SKM-1 treated with dmso at 0.1 percent for 144 hours (cell line): Measurements from ENCODE around the gene DBNDD1.
A peak's percentile ranks its signal among the peaks of the same experiment; 100 is the strongest.

Source experiments
- DNase-seq: peaks from one replicate; lab custom pipeline; 2025; ENCODE audit not compliant: unreplicated experiment; lab: John Stamatoyannopoulos, UW

DBNDD1 gene

GRCh38 chr16:90037276-90037675 lies 18.0 kb upstream of the DBNDD1 start:
- no peak for DNase-seq

GRCh38 chr16:90035902-90036301 lies 16.6 kb upstream of the DBNDD1 start:
- no peak for DNase-seq

DNA sequence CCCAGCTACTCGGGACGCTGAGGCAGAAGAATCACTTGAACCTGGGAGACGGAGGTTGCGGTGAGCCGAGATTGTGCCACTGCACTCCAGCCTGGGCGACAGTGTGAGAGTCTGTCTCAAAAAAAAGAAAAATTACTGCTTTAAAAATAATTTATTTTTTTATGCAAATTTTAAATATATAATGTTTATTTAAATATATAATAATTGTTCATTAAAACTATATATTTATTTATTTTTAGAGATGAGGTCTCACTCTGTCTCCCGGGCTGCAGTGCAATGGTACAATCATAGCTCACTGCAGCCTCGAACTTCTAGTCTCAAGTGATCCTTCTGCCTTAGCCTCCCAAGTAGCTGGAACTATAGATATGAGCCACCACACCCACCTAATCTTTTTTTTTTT lies 15.2 kb upstream of the DBNDD1 start:
- DNase-seq = no peak

GRCh38 chr16:90033387-90033786 lies 14.1 kb upstream of the DBNDD1 start:
- no peak for DNase-seq

GRCh38 chr16:90032674-90033331 lies 13.5 kb upstream of the DBNDD1 start:
- no peak for DNase-seq

- DNase-seq = no peak
Measured at GRCh38 chr16:90031931-90032673, 12.8 kb upstream of the DBNDD1 start.

- DNase-seq = no peak
Measured at GRCh38 chr16:90031186-90031930, 12.1 kb upstream of the DBNDD1 start.

GRCh38 chr16:90028985-90029384 lies 9.7 kb upstream of the DBNDD1 start:
- DNase-seq = no peak

- DNase-seq = no peak
Measured at GRCh38 chr16:90027611-90028010, 8.4 kb upstream of the DBNDD1 start.

- DNase-seq = no peak
Measured at GRCh38 chr16:90026135-90026534, 6.9 kb upstream of the DBNDD1 start.

DNA sequence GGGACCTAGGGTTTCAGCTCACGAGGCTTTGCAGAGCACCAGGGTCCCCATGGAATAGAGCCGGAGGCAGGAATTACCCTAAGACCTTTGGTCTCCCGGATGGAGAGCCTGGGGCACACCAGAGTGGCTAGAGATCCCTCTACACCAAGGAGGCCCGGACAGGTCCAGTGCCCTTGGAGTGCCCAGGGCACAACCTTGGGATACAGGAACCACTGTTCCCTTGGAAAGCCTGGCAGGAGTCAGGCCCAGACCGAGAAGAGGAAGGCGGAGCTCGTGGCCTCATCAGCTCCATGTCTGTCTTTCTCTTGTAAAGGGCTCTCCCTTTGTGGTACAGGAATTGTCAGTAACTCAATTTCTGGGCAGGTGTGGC lies 3.8 kb upstream of the DBNDD1 start:
- no peak for DNase-seq

GRCh38 chr16:90022209-90023077 lies 3.2 kb upstream of the DBNDD1 start:
- DNase-seq = peak; percentile 73

GRCh38 chr16:90020838-90021382 lies 1.7 kb upstream of the DBNDD1 start:
- DNase-seq = no peak

DNA sequence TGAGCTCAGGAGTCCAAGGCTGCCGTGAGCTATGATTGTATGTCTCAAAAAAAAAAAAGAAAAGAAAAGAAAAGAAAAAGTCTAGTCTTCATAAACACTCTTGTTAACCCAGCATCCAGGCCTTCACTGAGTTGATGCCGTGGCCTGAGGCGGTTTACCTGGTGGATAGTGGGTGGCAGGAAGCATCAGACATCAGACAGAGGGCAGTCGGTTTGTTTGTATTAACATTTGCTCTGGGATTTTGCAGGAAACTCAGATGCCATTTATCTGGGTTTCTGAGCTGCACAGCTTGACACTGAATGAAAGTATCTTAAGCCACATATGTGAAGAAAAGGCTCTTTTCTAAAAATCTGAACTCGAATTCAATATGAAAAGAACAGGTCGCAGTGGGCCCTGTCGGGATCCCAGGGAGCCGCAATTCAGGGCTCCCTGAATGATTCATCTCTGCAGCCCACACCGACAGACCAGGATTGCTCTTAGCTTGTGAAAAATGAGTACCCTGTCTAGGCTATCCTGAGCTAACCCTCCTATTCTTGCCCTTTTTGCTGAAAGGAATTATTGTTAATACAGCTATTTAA lies 1.1 kb upstream of the DBNDD1 start:
- DNase-seq = no peak

DNA sequence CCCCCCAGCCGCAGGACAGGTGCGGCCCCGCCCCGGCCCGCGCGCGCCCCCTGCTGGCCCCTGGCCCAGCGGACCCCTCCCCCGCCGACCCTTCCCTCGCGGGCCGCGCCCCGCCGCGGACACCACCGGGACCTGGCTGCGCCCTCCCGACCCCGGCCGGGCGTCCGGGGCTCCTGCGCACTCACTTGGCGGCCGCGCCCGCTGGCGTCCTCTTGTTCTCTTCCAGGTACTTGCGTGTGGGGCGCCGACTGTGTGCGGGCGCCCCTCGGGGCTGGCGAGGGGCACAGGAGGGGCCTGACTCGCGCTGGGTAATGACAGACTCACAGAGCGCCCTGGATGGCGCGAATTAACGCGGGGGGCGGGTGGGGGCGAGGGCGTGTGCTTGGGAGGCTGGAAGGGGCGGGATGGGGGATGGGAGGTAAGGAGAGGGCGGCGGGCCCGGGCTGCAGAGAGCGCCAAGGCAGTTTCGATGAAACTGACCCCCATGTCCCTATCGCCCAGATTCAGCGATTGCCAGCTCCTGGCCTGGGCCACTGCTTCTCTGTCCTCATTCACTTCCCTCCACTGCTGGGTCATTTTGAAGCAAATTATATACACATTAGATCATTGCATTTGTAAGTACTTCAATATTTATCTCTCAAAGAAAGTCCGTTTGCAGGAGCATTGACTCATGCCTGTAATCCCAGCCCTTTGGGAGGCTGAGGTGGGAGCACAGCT lies 445 bp upstream of the DBNDD1 start:
- no peak for DNase-seq

DNA sequence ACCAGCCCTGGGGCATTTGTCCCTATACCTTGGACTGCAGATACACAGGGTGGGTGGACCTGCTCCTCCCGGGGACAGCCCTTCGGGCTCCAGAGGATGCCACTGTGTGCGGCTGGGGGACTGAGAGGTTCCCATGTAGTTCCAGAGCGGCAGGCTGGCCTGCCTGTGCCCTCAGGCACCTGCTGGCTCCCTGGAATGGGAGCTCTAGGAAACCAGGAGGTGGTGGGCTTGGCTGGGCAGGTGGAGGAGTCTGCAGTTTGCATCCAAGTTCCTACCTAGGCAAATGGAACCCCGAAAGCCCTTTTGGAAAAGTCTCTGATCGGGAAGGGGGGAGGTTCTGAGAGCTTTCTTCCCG lies 982 bp downstream of the DBNDD1 start:
- DNase-seq = no peak

DNA sequence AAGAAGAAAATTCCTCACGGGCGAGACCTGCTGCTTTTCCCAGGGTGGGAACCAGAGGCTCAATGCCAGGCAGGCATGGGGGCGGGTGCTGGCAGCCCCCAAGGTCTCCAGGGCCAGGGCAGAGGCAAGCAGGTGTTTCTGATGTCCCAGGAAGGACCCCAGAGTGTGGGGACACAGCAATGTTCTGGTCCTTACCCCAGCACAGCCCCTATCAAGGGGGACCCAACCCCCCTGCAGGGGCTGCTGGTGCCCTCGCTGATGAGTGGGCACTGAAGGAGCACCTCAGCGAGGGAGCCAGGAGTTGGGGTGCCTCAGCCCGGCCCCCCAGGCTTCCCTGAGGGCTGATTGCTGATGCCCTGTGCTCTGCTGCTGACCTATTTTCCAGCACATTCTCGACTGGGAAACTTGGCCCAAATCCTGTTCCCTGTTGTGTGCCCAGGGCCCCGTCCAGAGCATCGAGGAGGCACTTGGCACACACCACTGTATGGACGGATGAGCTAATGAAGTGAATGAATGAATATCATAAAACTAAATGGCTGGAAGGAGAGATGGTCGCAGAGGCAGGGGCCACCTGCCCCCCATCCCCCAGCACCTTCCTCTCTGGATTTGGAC lies 2.8 kb downstream of the DBNDD1 start:
- no peak for DNase-seq

DNA sequence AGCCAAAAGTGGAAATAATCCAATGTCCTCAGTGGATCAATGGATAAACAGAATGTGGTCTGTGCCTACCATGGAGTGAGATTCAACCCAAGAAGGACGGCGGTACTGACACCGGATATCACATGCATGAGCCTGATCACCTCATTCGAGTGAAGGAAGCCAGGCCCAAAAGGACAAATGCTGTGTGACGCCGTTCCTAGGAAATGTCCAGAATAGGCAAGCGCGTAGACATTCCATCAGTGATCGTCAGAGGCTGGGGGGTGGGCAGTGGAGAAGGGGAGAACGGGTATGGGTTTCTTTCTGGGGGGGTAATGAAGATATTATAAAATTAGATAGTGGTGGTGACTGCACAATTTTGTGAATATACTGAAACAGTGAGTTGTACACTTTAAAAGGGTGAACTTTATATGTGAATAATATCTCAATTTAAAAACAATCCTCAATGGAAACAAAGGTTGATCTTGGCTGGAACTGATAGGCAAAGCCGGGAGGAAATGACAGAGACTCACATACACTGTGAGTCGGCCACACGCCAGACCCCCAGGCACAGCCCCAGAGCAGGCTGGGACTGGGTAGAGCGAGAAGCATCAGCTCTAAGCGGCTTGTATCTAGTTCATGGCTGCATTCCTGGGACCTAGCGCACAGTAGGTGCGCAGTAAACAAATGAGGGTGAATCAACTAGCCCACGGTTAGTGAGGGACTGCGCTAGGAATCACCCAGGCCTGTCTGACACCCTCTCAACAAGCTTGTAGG lies 3.5 kb downstream of the DBNDD1 start:
- DNase-seq = no peak
